Loucy (cell line): Measurements from ENCODE around the gene SGK1.

Source experiments
- H2AFZ ChIP-seq: fragments of 200-600 bp; sonication (generic); 2 replicates; pipeline ENCODE4 v1.6.0; 2016; ENCODE audit warnings: antibody characterized with exemption, mild to moderate bottlenecking, low read length, moderate library complexity
- H3F3A ChIP-seq: fragments of 200-600 bp; 2 replicates; pipeline ENCODE4 v1.6.0; 2016; ENCODE audit warnings: antibody characterized with exemption, low read depth, mild to moderate bottlenecking
- H3K27me3 ChIP-seq: fragments of 200-600 bp; sonication (generic); 2 replicates; pipeline ENCODE4 v1.6.1; 2014; ENCODE audit warnings: low read length, mild to moderate bottlenecking; ENCODE audit not compliant: insufficient read depth, poor library complexity, severe bottlenecking
- H3K36me3 ChIP-seq: fragments of 200-600 bp; sonication (generic); 2 replicates; pipeline ENCODE4 v1.6.1; 2016; ENCODE audit warnings: low read length; ENCODE audit not compliant: insufficient read depth
- H3K4me1 ChIP-seq: fragments of 200-600 bp; sonication (generic); 2 replicates; pipeline ENCODE4 v1.5.1; 2014; ENCODE audit warnings: low read length, mild to moderate bottlenecking; ENCODE audit not compliant: insufficient read depth, poor library complexity, severe bottlenecking
- H3K4me2 ChIP-seq: fragments of 200-600 bp; sonication (generic); 2 replicates; pipeline ENCODE4 v1.6.0; 2014; ENCODE audit warnings: antibody characterized with exemption, low read length, low read depth, mild to moderate bottlenecking; ENCODE audit not compliant: poor library complexity, severe bottlenecking
- H3K4me3 ChIP-seq: fragments of 200-600 bp; sonication (generic); 2 replicates; pipeline ENCODE4 v1.5.1; 2014; ENCODE audit warnings: low read length, mild to moderate bottlenecking, mixed read lengths; ENCODE audit not compliant: poor library complexity, severe bottlenecking
- H3K79me2 ChIP-seq: fragments of 200-600 bp; sonication (generic); 2 replicates; pipeline ENCODE4 v1.6.1; 2014; ENCODE audit warnings: low read length; ENCODE audit not compliant: insufficient read depth
- H3K9ac ChIP-seq: fragments of 200-600 bp; sonication (generic); 2 replicates; pipeline ENCODE4 v1.6.0; 2014; ENCODE audit warnings: mild to moderate bottlenecking, low read depth, low read length, moderate library complexity; ENCODE audit not compliant: poor library complexity, severe bottlenecking
- H3K9me2 ChIP-seq: fragments of 200-600 bp; sonication (generic); replicated peaks from 2 replicates; pipeline ENCODE4 v1.6.1; 2016; ENCODE audit warnings: low read depth, low read length, mixed read lengths
- H3K9me3 ChIP-seq: fragments of 200-600 bp; sonication (generic); 2 replicates; pipeline ENCODE4 v1.6.1; 2014; ENCODE audit warnings: mild to moderate bottlenecking, antibody characterized with exemption, low read length, low read depth; ENCODE audit not compliant: insufficient read depth
- H4K20me1 ChIP-seq: fragments of 200-600 bp; sonication (generic); 2 replicates; pipeline ENCODE4 v1.6.0; 2014; ENCODE audit warnings: antibody characterized with exemption, low read length, mild to moderate bottlenecking; ENCODE audit not compliant: insufficient read depth, poor library complexity, severe bottlenecking
- CTCF ChIP-seq: fragments of 200-600 bp; sonication (generic); conservative IDR thresholded peaks from 2 replicates; pipeline ENCODE4 v1.5.1; 2014; ENCODE audit warnings: mild to moderate bottlenecking, antibody characterized with exemption, low read length
- EZH2phosphoT487 ChIP-seq: fragments of 200-600 bp; IDR thresholded peaks from 2 replicates; pipeline ENCODE4 v1.6.1; 2018; ENCODE audit warnings: antibody characterized with exemption, mild to moderate bottlenecking, moderate library complexity, borderline replicate concordance

SGK1 gene

GRCh38 chr6:134229520-134229919, 88.4 kb downstream of the SGK1 start:
- H3K27me3 ChIP-seq, result no peaks in the 10 kb centered on the region
- H3K79me2 ChIP-seq, result no peaks in the 10 kb centered on the region
- no peaks in the 10 kb centered on the region for H3F3A ChIP-seq
- no peaks in the 10 kb centered on the region for H4K20me1 ChIP-seq
- H3K9me3 ChIP-seq, result no peaks in the 10 kb centered on the region
- H3K4me3 ChIP-seq, result no peak overlapping the region
- H3K9me2 ChIP-seq, result no peaks in the 10 kb centered on the region
- no peak overlapping the region for H3K9ac ChIP-seq
- H2AFZ ChIP-seq, result no peak overlapping the region
- no peaks in the 10 kb centered on the region for H3K36me3 ChIP-seq
- TF ChIP-seq EZH2phosphoT487 (no peak), CTCF (no peak)
- H3K4me2 ChIP-seq, result no peak overlapping the region
- no peaks in the 10 kb centered on the region for H3K4me1 ChIP-seq

GRCh38 chr6:134223796-134224420, 94.0 kb downstream of the SGK1 start:
- Histone ChIP-seq H2AFZ (no peak overlapping the region), H3K79me2 (no peaks in the 10 kb centered on the region), H3K4me1 (no peaks in the 10 kb centered on the region), H3K9me2 (no peaks in the 10 kb centered on the region), H3K4me3 (no peak overlapping the region), H3F3A (no peaks in the 10 kb centered on the region), H3K36me3 (no peaks in the 10 kb centered on the region), H3K27me3 (no peaks in the 10 kb centered on the region), H3K9ac (no peak overlapping the region), H3K9me3 (no peaks in the 10 kb centered on the region), H4K20me1 (no peaks in the 10 kb centered on the region), H3K4me2 (no peak overlapping the region)
- TF ChIP-seq EZH2phosphoT487 (no peak), CTCF (no peak)

- H3K4me1 ChIP-seq, result peaks cover 5% of the 10 kb centered on the region
- no peaks in the 10 kb centered on the region for H3F3A ChIP-seq
- no peaks in the 10 kb centered on the region for H3K27me3 ChIP-seq
- H3K36me3 ChIP-seq, result no peaks in the 10 kb centered on the region
- no peak overlapping the region for H3K9ac ChIP-seq
- H3K79me2 ChIP-seq, result no peaks in the 10 kb centered on the region
- no peak for TF ChIP-seq EZH2phosphoT487
- no peak for TF ChIP-seq CTCF
- H3K4me2 ChIP-seq, result no peak overlapping the region
- no peaks in the 10 kb centered on the region for H3K9me2 ChIP-seq
- H2AFZ ChIP-seq, result no peak overlapping the region
- H3K9me3 ChIP-seq, result no peaks in the 10 kb centered on the region
- no peak overlapping the region for H3K4me3 ChIP-seq
- no peaks in the 10 kb centered on the region for H4K20me1 ChIP-seq
Measured at GRCh38 chr6:134221250-134221649, 96.7 kb downstream of the SGK1 start.
